HFF-Myc (cell line): ENCODE results near the gene SRSF2.
"Not testable (repeated sequence)": the region's sequence is repeated elsewhere in the genome, so short reads cannot be mapped to it uniquely, and the experiment has no call there.

ENCODE experiments used
- DNase-seq: peaks from one replicate; pipeline ENCODE4 v3.0.0-alpha.2; 2011; ENCODE audit warnings: low read depth; ENCODE audit errors: extremely low read depth
- H3K4me3 ChIP-seq: replicated peaks from 2 replicates; pipeline ENCODE4 v1.5.1; 2011; ENCODE audit warnings: low read depth, mild to moderate bottlenecking, control low read depth, low read length
- TF ChIP-seq, protein P1 (sequence below): IDR thresholded peaks from 2 replicates; pipeline ENCODE4 v1.5.1; 2012; ENCODE audit warnings: mild to moderate bottlenecking, low read depth, low read length, control low read depth; ENCODE audit errors: missing control alignments

SRSF2 gene

DNA sequence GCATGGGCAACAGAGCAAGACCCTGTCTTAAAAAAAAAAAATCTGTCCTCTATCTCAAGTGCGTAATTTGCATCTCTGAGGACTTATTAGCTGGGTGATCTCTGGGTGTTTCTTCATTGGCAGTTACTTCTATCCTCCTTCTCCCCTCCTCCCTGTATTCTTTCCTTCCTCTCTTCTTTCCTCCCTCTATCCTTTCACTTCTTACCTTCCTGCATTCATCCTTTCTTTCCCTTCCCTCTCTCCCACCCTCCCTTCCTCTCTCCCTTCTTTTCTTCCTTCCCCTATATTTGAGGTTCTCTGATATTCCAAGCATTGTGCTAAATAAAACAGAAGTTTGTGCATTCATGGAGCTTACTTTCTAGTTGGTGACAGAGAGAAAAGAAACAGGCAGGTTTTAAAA is 11.5 kb upstream of the SRSF2 start:
- TF ChIP-seq, protein P1, sequence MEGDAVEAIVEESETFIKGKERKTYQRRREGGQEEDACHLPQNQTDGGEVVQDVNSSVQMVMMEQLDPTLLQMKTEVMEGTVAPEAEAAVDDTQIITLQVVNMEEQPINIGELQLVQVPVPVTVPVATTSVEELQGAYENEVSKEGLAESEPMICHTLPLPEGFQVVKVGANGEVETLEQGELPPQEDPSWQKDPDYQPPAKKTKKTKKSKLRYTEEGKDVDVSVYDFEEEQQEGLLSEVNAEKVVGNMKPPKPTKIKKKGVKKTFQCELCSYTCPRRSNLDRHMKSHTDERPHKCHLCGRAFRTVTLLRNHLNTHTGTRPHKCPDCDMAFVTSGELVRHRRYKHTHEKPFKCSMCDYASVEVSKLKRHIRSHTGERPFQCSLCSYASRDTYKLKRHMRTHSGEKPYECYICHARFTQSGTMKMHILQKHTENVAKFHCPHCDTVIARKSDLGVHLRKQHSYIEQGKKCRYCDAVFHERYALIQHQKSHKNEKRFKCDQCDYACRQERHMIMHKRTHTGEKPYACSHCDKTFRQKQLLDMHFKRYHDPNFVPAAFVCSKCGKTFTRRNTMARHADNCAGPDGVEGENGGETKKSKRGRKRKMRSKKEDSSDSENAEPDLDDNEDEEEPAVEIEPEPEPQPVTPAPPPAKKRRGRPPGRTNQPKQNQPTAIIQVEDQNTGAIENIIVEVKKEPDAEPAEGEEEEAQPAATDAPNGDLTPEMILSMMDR, result no peak
- DNase-seq, result no peak
- H3K4me3 ChIP-seq, result no peak overlapping the region

DNA sequence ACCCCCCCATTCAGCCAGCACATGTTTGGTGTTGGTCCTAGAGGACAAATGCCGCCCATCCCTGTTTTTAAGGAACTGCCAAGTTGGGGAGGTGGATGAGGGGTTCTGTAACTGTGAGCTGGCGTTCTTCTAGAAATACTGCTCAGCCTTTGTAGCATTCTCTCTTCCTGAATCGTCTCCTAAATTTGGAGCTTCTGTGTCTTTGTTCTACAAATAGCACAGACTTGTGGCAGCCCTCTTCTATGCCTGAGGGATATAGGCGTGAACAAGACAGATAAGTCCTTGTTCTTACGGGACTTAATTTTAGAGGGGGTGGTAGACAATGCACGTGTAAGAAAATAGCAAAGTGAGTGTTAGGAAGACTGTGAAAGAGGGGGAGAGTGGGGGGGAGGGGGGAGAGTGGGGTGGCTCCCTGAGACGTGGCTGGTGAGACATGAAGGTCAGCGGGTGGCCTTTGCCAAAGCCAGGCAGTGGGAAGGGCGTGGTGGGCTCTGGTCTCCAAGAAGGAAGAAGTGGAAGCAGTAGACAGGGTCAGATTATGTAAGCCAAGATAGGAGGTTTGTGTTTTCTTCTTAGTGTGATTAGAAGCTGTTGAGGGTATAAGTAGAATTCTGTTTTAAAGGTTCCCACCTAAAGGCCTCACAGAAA is 10.7 kb upstream of the SRSF2 start:
- DNase-seq, result no peak
- TF ChIP-seq, protein P1, result no peak
- H3K4me3 ChIP-seq, result no peak overlapping the region

DNA sequence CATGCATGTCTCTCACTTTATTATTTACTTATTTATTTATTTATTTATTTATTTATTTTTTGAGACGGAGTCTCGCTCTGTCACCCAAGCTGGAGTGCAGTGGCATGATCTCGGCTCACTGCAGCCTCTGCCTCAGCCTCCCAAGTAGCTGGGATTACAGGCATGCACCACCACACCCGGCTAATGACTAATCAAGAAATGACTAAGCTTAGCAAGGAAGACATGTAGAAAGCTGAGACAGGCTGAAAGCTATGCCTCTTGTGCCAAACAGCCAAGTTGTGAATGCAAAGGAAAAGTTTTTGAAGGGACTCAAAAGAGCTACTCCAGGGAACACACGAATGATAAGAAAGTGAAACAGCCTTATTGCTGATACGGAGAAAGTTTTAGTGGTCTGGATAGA is 8.7 kb upstream of the SRSF2 start:
- not testable (repeated sequence) for DNase-seq, H3K4me3 ChIP-seq

DNA sequence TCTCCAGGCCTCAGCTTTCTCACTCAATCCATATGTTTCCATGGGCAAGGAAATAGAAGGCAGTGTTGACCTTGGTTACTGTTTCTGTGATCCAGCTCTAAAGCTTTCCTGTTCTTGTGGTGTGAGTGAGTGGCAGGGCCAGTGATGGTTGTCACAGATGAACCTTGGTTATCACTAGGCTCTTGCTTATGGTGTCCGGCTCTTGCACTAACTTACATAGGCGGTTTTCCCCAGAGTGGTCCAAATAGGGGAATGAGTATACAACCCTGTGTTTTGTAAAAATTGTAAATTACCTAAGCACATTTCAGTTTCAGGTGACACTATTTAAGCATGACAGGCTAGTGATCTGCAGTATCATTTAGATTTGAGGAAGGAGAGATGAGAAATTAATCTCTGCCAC is 7.6 kb upstream of the SRSF2 start:
- TF ChIP-seq, protein P1, result no peak
- DNase-seq, result no peak
- no peak overlapping the region for H3K4me3 ChIP-seq

DNA sequence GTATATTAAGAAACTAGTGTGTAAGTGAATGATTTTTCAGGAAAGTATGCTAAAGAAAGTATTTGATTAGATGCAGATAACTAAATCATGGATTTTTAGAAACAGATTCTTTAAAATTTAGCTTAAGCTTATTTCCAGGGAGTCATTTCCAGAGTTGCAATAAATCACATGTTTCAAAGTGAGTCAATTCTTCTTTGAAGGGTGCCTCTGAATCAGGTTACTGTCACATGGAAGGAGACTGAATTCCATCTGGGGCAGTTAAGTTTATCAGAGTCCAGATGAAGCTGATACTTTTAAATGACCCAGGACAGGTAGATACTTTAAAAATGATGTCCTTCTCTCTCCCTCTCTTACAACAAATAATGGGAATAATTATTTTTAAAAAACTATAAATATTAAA is 5.8 kb upstream of the SRSF2 start:
- TF ChIP-seq, protein P1, result no peak
- H3K4me3 ChIP-seq, result no peak overlapping the region
- no peak for DNase-seq

DNA sequence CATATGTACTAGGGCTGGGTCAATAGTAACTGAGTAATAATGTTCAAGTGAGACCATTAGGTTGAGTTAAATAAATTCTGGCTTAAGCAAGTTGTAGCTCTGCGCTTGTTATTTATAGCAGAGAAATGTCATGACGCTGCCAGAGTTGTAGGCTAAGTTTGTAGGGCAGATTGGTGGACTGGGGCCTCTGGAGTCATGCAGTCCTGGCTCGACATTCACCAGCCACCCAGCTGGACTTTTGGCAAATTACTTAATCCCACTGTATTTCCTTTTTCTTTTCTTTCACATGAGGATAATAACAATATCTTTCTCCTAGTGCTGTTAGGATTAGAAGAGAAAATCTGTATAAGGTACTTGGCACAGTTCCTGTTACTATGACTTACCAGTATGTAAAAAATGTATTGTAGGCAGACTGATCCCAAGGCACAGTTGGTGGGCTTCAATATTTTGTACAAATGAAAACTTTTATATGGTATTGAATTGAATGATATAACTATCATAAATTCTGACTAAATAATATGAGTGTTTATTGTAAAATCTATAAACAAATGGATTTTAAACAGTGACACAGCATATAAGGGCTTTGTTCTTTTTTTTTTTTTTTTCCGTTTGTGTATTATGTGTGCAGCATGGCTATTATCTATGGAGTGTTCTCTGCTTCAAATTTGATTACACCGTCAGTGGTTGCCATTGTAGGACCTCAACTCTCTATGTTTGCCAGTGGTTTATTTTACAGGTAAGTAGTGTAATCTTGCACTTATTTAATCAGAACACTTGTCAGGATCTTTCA is 3.4 kb upstream of the SRSF2 start:
- DNase-seq, result no peak
- H3K4me3 ChIP-seq, result no peak overlapping the region
- TF ChIP-seq, protein P1, result no peak

DNA sequence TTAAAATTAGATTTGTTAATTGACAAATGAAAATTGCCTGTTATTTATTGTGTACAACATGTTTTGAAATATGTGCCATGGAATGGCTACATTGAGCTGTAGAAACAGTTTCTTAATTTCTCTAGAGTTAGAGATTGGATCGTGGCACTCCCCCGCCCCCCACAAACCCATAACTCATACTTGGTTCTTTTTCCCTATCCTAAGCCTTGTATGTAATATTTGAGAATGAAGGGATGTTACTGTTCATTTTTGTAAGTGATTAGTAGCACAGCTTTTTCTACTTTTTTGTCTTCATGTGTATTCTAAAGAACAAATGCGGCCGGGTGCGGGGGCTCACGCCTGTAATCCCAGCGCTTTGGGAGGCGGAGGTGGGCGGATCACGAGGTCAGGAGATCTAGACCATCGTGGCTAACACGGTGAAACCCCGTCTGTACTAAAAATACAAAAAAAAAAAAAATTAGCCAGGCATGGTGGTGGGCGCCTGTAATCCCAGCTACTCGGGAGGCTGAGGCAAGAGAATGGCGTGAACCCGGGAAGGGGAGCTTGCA is 2.5 kb upstream of the SRSF2 start:
- DNase-seq, H3K4me3 ChIP-seq: not testable (repeated sequence)
